Measurements from ENCODE around the gene PANX2.

The PANX2 gene

DNA sequence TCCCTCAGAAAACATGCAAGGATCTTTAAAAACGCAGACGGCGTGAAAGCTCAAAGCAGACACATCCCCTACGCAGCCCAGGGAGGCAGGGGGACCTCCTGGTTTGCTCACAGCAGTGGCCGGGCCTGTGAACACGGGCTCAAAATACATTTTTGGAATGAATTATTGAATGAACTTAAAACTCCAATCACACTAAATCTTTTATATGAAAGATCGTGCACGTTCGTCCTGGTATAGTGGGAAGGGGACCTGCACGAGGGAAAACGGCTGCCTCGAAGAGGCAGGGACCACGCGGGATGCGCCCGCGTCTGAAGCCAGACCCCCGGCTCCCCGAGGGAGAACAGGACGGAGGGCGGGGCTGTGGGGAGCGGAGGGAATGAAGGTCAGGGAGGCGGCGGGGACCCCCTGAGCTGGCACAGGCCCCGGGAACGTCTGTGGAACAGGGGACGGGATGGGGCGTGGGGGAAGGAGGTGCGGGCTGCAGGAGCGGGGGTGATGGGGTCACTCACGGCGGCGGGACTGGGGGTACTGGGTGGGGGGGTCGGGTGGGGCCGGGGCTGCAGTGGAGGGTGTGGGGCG lies 1.3 kb upstream of the PANX2 start:
- in situ Hi-C loops (cut with MboI; ENCODE audit: low sequenced_read_pairs): no loop called here

DNA sequence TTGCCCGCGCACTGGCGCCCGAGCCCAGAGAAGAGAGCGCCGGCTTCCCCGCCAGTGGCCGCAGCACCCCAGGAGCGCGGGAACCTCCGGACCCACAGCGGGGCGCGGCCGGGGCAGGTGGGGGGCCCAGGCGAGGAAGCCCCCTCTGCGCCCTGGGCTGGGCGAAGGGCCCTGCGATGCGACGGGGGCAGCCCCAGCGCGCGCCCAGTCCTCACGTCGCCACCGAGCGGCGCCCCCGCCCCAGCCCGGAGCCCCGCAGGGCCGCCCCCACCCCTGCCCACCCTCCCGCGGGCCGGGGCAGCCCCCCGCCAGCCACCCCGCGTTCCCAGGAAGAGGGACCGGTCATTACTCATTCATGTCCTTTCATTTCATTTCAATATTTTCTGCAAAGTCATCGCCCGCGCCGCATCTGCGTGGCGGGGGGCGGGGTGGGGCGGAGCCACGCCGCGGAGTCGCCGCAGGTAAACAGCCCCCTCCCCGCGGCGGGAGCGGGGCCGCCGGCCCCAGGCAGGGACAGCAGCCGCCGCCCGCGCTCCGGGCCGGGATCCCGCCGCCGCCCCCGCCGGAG lies 673 bp upstream of the PANX2 start:
- in situ Hi-C loops (cut with MboI; ENCODE audit: low sequenced_read_pairs): no loop called here

DNA sequence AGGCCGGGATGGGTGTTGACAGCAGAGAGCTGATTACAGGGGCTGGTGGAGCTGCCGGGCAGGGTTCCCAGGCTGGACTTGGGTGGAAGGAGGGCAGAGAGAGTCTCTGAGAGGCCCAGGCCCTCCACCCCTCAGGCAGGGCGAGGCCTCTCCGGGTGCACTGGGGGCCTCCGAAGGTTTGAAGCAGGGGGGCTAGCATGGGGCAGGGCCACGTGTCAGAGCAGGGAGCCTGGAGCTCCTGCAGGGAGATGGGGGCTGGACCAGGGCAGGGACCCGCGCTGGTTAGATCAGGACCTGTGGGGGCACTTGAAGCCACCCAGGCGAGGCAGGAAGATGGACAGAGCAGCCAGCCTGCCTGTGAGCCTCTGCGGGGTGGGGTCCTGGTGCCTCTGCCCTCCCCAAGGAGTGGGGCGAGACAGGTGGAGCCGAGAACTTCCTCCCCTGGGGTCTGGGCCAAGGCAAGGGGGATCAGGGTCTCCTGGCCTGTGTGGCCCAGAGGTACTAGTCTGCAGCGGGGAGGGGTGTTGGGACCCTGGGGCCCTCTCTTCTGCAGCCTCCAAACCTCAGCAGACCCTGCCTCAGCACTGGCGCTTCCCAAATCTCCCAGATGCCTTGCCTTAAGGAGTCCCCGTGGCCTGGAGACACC lies 911 bp downstream of the PANX2 start:
- in situ Hi-C loops (cut with MboI; ENCODE audit: low sequenced_read_pairs): no loop called here

DNA sequence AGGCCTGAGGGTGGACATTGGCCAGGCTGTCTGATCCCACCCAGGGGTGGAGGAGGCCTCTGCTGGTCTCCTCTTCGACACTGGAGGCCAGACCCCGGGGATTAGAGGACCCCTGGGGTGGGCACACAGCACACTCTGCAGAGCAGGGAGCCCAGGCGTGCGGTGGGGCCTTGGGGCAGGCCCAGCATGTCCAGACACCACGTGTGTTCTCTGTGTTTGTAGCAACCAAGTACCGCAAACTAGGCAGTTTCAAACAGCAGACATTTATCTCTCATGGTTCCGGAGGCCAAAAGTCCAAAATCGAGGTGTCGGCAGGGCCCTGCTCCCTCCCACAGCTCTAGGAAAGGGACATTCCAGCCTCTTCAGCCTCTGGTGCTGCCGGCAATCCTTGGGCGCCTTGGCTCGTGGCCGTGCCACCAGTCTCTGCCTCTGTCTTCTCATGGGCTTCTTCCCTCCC lies 1.5 kb downstream of the PANX2 start:
- in situ Hi-C loops (cut with MboI; ENCODE audit: low sequenced_read_pairs): no loop called here

DNA sequence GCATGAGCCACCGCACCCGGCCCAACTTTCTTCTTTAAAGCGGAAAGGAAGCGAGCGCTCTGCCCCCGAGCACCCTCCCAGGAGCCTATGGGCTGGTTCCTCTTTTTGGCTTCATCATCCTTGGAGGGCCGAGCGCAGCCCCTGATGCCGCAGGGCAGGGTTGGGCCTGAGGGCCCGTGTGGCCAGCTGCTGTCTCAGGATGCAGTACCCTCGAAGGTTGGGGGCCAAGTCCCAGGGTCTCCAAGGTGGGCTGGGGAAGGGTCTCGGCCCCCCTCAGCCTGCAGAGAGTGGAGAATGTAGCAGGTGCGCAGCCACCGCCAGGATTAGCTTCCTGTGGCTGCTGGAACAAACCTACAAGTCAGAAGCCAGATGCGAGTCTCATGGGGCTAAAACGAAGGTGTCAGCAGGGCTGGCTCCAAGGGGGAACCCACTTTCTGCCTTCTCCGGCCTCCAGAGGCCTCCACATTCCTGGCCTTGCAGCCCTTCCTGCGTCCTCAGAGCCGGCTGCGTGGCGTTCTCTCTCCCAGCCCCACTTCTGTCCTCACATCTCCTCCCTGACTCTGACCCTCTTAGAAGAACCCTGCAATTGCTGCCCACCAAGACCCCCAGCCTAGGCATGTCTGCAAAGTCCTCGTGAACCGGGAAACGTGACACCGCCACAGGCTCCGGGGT lies 2.9 kb downstream of the PANX2 start:
- in situ Hi-C loops (cut with MboI; ENCODE audit: low sequenced_read_pairs): no loop called here

DNA sequence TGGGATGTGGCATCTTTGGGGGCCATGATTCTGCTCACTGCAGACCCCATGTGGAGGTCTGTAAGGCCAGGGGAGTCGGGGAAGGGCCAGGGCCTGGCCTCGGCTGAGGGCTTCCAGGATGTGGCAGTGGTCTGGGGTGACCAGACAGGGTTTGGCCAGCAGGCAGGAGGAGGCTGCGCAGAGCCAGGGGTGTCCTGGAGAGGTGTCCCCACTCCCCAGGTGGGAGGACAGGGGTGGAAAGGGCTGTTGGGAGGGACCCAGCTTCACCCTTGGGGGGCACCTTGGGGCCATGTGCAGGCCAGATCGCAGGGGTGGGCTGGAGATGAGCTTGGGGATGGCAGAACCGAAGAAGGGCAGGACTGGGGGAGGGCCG lies 3.4 kb downstream of the PANX2 start:
- in situ Hi-C loops (cut with MboI; ENCODE audit: low sequenced_read_pairs): no loop called here

DNA sequence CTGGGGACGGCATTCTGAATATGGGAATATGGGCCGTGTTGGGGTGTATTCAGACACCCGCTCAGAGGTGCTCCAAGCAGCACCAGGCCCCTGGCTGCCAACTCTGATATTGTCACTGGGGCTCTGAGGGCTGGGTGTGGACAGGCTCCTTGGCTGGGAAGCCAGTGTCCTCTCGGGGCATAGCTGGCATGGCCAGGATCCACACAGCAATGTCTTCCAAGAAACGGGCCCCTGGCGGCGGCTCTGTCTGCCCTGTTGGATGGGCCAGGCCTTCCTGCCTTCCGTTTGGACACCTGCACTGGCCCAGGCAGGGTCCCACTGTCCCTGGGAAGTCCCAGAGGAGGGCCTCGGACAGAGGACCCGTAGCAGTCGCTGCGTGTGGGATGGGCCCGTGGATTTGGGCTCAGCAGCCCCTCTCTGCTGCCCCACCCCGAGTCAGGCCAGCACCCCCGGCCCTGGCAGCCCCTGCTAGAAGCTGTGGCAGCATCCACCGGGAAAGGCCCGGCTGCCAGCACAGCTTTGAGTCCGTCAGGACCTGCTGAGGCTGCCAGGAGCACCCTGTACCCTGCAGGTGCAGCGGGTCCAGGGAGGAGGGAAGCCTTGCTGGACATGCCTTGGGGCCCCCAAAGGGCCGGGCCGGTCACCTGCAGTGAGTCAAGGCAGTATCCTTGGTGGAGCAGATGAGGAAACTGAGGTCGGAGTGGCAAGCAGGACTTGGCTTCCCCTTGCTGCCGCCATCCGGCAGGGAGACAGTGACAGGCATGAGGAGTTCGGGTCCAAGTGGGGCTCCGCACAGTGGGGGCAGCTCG lies 4.1 kb downstream of the PANX2 start:
- in situ Hi-C loops (cut with MboI; ENCODE audit: low sequenced_read_pairs): no loop called here

DNA sequence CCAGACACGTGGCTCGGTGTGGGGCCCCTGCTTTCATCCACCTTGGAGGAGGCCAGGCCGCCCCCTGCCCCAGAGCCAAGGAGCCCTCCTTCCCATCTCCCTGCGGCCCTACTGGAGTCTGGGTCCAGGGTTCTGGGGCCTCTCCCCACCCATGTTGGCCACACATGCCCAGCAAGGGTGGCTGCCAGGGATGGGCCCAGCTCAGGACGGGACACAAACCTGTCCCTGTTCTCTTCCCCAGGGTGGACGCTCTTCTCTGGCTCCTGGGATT lies 4.6 kb downstream of the PANX2 start:
- in situ Hi-C loops (cut with MboI; ENCODE audit: low sequenced_read_pairs): no loop called here

DNA sequence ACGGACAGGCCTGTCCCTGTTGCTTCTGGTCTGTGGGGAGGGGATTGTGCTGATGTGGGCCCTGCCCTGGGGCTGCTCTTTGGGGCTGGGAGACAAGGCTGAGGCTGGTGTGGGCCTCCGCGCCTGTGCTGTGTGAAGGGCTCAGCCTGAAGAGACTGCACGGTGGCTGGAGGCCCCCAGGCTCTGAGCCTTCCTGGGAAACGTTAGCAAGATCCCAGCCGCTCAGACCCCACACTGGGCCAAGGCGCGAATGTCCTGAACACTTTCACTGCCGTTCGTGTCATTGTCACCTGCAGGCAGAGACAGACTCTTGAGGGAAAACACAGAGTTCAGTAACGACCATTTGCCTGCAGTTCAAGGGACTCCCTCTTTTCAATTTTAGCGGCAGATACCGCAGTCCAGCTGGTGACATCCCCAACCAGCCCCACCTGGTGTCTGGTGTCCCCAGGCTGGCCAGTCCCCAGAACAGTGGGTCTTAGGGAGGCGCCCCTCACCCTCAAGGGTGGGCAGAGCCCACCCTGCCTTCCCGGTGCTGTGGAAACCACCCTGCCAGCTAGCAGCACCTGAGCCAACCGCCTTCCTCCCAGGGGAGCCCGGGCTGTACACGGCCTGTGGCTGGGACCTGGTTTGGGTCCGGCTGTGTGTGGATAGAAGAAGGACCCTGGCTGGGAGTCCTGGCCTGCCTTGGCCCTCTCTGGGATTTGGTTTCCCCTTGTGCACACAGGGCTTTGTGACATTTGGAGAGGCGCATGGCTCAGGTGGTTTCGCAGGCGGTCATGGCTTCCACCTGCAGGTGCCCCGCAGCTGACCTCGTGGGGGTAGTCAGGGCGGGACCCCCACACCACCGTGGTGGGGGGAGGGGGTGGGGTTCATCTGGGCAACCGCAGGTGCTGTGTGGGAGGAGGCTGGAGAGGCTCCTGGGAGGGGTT lies 5.7 kb downstream of the PANX2 start:
- in situ Hi-C loops (cut with MboI; ENCODE audit: low sequenced_read_pairs): no loop called here

DNA sequence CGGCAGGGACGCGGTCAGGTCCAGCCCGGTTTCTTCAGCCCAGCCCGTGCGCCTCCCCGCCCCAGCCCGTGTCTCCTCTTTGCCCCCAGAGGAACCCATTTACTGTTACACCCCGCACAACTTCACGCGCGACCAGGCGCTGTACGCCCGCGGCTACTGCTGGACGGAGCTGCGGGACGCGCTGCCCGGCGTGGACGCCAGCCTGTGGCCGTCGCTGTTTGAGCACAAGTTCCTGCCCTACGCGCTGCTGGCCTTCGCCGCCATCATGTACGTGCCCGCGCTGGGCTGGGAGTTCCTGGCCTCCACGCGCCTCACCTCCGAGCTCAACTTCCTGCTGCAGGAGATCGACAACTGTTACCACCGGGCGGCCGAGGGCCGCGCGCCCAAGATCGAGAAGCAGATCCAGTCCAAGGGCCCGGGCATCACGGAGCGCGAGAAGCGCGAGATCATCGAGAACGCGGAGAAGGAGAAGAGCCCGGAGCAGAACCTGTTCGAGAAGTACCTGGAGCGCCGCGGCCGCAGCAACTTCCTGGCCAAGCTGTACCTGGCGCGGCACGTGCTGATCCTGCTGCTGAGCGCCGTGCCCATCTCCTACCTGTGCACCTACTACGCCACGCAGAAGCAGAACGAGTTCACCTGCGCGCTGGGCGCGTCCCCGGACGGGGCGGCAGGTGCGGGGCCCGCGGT lies 6.5 kb downstream of the PANX2 start:
- in situ Hi-C loops (cut with MboI; ENCODE audit: low sequenced_read_pairs): no loop called here

DNA sequence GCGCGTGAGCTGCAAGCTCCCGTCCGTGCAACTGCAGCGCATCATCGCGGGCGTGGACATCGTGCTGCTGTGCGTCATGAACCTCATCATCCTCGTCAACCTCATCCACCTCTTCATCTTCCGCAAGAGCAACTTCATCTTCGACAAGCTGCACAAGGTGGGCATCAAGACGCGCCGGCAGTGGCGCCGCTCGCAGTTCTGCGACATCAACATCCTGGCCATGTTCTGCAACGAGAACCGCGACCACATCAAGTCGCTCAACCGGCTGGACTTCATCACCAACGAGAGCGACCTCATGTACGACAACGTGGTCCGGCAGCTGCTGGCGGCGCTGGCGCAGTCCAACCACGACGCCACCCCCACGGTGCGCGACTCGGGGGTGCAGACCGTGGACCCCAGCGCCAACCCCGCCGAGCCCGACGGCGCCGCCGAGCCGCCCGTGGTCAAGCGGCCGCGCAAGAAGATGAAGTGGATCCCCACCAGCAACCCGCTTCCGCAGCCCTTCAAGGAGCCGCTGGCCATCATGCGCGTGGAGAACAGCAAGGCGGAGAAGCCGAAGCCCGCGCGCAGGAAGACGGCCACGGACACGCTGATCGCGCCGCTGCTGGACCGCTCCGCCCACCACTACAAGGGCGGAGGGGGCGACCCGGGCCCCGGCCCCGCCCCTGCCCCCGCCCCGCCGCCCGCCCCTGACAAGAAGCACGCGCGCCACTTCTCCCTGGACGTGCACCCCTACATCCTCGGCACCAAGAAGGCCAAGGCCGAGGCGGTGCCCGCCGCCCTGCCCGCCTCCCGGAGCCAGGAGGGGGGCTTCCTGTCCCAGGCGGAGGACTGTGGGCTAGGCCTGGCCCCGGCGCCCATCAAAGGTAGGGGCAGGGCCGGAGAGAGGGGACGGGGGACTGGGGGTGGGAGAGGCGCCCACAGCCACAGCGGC lies 7.3 kb downstream of the PANX2 start:
- in situ Hi-C loops (cut with MboI; ENCODE audit: low sequenced_read_pairs): no loop called here

DNA sequence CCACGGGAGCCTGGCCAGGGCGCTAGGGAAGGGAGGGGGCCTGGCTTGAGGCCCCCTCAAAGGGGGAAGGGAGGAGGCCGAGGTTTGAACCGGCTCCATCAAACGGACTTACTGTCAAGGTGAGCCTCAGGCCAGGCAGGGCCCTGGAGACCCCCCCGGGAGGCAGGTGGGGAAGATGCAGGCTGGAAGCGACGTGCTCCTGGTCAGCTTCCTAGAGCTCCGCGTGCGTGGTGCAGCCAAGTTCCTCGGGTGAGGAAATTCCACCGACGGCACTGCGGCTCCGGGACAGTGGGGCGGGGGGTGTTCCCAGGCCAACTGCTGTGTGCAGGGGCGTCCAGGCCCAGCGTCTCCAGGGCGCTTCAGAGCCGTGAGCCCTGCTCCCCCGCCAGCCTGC lies 7.9 kb downstream of the PANX2 start:
- in situ Hi-C loops (cut with MboI; ENCODE audit: low sequenced_read_pairs): no loop called here

DNA sequence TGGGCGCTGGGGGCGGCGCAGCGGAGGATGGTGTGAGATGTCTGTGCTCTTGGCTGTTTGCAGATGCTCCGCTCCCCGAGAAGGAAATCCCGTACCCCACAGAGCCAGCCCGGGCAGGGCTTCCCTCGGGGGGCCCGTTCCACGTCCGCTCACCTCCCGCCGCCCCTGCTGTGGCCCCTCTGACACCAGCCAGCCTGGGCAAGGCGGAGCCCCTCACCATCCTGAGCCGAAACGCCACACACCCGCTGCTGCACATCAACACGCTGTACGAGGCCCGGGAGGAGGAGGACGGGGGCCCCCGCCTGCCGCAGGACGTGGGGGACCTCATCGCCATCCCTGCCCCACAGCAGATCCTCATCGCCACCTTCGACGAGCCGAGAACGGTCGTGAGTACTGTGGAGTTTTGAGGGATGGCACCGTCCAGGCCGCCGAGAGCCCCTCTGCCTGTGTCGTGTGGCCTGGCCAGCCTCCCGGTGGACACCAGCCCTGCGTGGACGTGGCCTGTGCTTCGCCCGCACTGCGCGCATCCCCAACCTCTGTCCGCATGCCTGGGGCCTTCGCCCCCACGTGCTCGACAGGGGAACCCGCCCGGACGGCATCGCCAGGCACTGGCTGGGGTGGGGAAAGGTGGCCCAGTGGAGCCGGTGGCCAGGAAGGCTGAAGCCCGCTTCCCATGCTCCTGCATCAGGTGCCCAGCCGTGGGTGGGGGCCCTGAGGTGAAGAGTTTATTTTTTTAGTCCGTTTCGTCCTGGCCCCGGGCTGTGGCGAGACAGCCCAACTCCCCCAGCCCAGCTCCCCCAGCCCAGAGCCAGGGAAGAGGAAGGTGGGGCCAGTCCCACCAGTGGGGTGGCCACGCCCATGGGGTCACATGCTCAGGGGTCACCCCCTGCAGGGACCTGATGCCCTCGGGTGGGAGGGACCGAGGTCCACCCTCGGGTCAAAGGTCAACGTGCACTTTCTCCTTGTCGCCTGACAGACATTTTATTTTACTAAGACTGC lies 8.6 kb downstream of the PANX2 start:
- in situ Hi-C loops (cut with MboI; ENCODE audit: low sequenced_read_pairs): no loop called here

DNA sequence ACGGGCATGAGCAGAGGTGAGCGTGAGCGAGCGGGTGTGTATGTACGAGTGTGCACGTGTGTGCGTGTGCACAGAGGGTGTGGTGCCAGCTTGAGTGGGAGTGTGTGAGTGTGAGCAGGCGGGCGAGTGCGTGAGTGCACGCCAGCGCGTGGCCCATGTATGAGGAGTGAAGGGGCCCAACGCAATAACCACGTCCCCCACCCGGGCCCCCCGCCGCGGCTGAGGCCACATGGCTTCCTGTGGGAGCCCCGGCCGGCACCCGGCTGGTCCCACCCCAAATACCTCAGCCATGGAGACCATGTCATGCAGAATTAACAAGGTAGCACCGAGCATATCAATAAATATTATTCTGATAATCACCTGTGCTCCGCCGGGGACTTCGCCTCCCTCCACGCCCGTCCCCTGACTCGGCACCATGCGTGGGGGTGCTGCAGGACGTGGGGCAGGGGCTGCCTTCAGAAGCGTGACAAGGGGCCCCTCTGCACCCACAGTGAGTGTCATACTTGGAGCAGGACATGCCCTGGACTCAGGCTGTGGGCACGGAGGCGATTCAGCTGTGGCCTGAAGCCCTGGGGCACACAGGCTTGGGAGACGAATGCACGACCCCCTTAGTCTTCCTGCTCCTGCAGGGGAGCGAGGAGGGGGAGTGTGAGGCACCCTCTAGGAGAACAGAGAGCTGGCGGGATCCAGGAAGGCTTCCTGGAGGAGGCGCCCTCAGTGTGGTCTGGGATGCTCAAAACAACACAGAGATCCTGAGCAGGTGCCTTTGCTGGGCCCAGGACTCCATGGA lies 9.6 kb downstream of the PANX2 start:
- in situ Hi-C loops (cut with MboI; ENCODE audit: low sequenced_read_pairs): no loop called here

DNA sequence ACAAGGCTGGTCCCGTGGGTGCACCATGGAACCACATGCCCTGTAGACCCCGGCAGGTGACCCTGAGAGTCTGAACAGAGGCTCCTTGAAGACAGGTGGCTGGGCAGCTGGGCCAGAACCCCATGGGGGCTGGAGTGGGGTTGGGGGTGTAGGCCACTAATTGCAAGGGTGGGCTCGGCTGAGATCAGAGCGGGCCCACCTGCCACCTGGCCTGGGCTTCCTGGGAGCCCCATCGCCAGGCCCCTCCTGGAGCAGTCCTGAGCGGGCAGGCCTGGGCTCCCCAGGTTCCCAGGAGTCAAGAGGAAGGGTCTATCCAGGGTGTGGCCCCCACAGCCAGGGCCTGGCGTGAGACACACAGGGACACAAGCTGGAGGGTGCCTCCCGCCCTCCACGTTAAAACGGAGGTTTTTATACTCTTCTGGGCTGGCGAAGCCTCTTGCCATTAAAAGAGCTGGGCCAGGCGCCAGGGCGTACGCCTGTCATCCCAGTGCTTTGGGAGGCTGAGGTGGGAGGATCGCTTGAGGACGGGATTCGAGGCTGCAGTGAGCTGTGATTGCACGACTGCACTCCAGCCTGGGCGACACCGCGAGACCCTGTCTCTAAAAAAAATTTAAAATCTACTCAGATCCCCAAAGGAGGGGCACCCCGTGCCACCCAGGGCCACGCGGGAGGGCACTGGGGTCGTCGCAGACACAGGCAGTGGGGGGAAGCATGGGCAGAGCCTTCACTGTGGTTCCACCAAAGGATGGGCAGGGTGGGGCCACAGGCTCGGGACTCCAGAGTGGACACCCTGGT lies 10.4 kb downstream of the PANX2 start:
- in situ Hi-C loops (cut with MboI; ENCODE audit: low sequenced_read_pairs): no loop called here
